Mesendoderm (in vitro differentiated cells): ENCODE results near the gene PLA2G4A.

Source experiments
- DNase-seq: peaks from one replicate; pipeline ENCODE4 v3.0.0; 2013
- H2AK5ac ChIP-seq: 2 replicates; pipeline ENCODE4 v1.6.1; 2013; ENCODE audit warnings: low read length, inconsistent platforms
- H2BK120ac ChIP-seq: 2 replicates; pipeline ENCODE4 v1.6.1; 2013; ENCODE audit warnings: low read depth, mild to moderate bottlenecking, low read length, moderate library complexity, mixed read lengths
- H2BK15ac ChIP-seq: replicated peaks from 2 replicates; pipeline ENCODE4 v1.6.1; 2013; ENCODE audit warnings: low read depth, mild to moderate bottlenecking, moderate library complexity
- H2BK5ac ChIP-seq: 2 replicates; pipeline ENCODE4 v1.6.1; 2013; ENCODE audit warnings: low read length, inconsistent platforms
- H3K18ac ChIP-seq: 2 replicates; pipeline ENCODE4 v1.6.1; 2013; ENCODE audit warnings: mild to moderate bottlenecking, low read length, mixed read lengths
- H3K23ac ChIP-seq: one replicate; pipeline ENCODE4 v1.6.1; 2013; ENCODE audit warnings: low read length
- H3K27ac ChIP-seq: 2 replicates; pipeline ENCODE4 v1.5.1; 2013; ENCODE audit warnings: low read depth, mild to moderate bottlenecking, inconsistent platforms, low read length, moderate library complexity
- H3K27me3 ChIP-seq: 2 replicates; pipeline ENCODE4 v1.6.1; 2013; ENCODE audit warnings: low read length, control low read depth, mild to moderate bottlenecking, inconsistent platforms; ENCODE audit not compliant: insufficient read depth, poor library complexity
- H3K36me3 ChIP-seq: 2 replicates; pipeline ENCODE4 v1.6.1; 2013; ENCODE audit warnings: low read length, inconsistent platforms; ENCODE audit not compliant: control insufficient read depth, insufficient read depth
- H3K4ac ChIP-seq: one replicate; pipeline ENCODE4 v1.6.1; 2013; ENCODE audit warnings: low read depth, mild to moderate bottlenecking, low read length, moderate library complexity
- H3K4me1 ChIP-seq: 2 replicates; pipeline ENCODE4 v1.6.1; 2013; ENCODE audit warnings: low read depth, low read length, inconsistent platforms; ENCODE audit not compliant: control insufficient read depth
- H3K4me2 ChIP-seq: 2 replicates; pipeline ENCODE4 v1.6.1; 2013; ENCODE audit warnings: low read length
- H3K4me3 ChIP-seq: 2 replicates; pipeline ENCODE4 v1.5.1; 2013; ENCODE audit warnings: mild to moderate bottlenecking, low read length
- H3K56ac ChIP-seq: one replicate; pipeline ENCODE4 v1.6.1; 2013; ENCODE audit warnings: low read length
- H3K79me1 ChIP-seq: 2 replicates; pipeline ENCODE4 v1.6.1; 2013; ENCODE audit warnings: low read length, inconsistent platforms
- H3K79me2 ChIP-seq: 2 replicates; pipeline ENCODE4 v1.6.1; 2013; ENCODE audit warnings: mild to moderate bottlenecking, low read length; ENCODE audit not compliant: control insufficient read depth, insufficient read depth
- H3K9ac ChIP-seq: 2 replicates; pipeline ENCODE4 v1.6.1; 2013; ENCODE audit warnings: low read length, inconsistent platforms
- H4K5ac ChIP-seq: one replicate; pipeline ENCODE4 v1.6.1; 2013; ENCODE audit warnings: low read length
- H4K8ac ChIP-seq: one replicate; pipeline ENCODE4 v1.6.1; 2013; ENCODE audit warnings: low read depth, mild to moderate bottlenecking, control low read depth, low read length, moderate library complexity
- WGBS: extraction: QIAGEN DNeasy Blood & Tissue Kit; methylation state at CpG from one replicate; pipeline ENCODE4 v1.1.7; 2013; ENCODE audit warnings: low lambda C conversion rate, missing lambda C conversion rate; ENCODE audit not compliant: insufficient coverage; ENCODE audit errors: extremely low coverage; 5-methylcytosine and 5-hydroxymethylcytosine counted together

PLA2G4A gene

GRCh38 chr1:186790101-186790500, 38.6 kb upstream of the PLA2G4A start:
- H3K4me3 ChIP-seq, result no peak overlapping the region
- no peak overlapping the region for H3K56ac ChIP-seq
- H3K27ac ChIP-seq, result no peak overlapping the region
- no peak overlapping the region for H3K4ac ChIP-seq
- no peak for DNase-seq
- no peak overlapping the region for H3K23ac ChIP-seq
- H4K5ac ChIP-seq, result no peak overlapping the region
- no peak overlapping the region for H3K9ac ChIP-seq
- no peak overlapping the region for H3K18ac ChIP-seq
- H3K4me2 ChIP-seq, result no peak overlapping the region
- no peaks in the 10 kb centered on the region for H3K4me1 ChIP-seq
- no peak overlapping the region for H4K8ac ChIP-seq
- H3K36me3 ChIP-seq, result no peaks in the 10 kb centered on the region
- no peaks in the 10 kb centered on the region for H3K79me2 ChIP-seq
- no peak overlapping the region for H2BK120ac ChIP-seq
- no peak overlapping the region for H2BK15ac ChIP-seq
- no peak overlapping the region for H2AK5ac ChIP-seq
- no peak overlapping the region for H2BK5ac ChIP-seq
- WGBS, result no CpG with 5 or more reads among the region's 1 CpG
- no peaks in the 10 kb centered on the region for H3K27me3 ChIP-seq
- no peaks in the 10 kb centered on the region for H3K79me1 ChIP-seq

- Histone ChIP-seq H3K79me2 (no peaks in the 10 kb centered on the region), H4K8ac (no peak overlapping the region), H2AK5ac (no peak overlapping the region), H3K9ac (no peak overlapping the region), H4K5ac (no peak overlapping the region), H3K4me1 (no peaks in the 10 kb centered on the region), H2BK15ac (no peak overlapping the region), H3K4ac (no peak overlapping the region), H3K4me2 (no peak overlapping the region), H3K4me3 (no peak overlapping the region), H3K56ac (no peak overlapping the region), H3K18ac (no peak overlapping the region), H3K27ac (no peak overlapping the region), H3K79me1 (no peaks in the 10 kb centered on the region), H3K36me3 (no peaks in the 10 kb centered on the region), H2BK120ac (no peak overlapping the region), H3K23ac (no peak overlapping the region), H2BK5ac (no peak overlapping the region), H3K27me3 (no peaks in the 10 kb centered on the region)
- no CpG with 5 or more reads among the region's 7 CpGs for WGBS
- no peak for DNase-seq
These were observed 35.7 kb upstream of the PLA2G4A start for GRCh38 chr1:186792870-186793581.

- no peak overlapping the region for H2BK5ac ChIP-seq
- H3K79me1 ChIP-seq, result no peaks in the 10 kb centered on the region
- H3K79me2 ChIP-seq, result no peaks in the 10 kb centered on the region
- H3K4me1 ChIP-seq, result no peaks in the 10 kb centered on the region
- H3K4ac ChIP-seq, result no peak overlapping the region
- no CpG with 5 or more reads among the region's 1 CpG for WGBS
- H3K9ac ChIP-seq, result no peak overlapping the region
- no peak overlapping the region for H3K56ac ChIP-seq
- H2AK5ac ChIP-seq, result no peak overlapping the region
- no peak for DNase-seq
- no peak overlapping the region for H2BK120ac ChIP-seq
- H3K4me2 ChIP-seq, result no peak overlapping the region
- H3K4me3 ChIP-seq, result no peak overlapping the region
- H3K27me3 ChIP-seq, result no peaks in the 10 kb centered on the region
- no peak overlapping the region for H3K27ac ChIP-seq
- H4K5ac ChIP-seq, result no peak overlapping the region
- H4K8ac ChIP-seq, result no peak overlapping the region
- H3K18ac ChIP-seq, result no peak overlapping the region
- H3K36me3 ChIP-seq, result no peaks in the 10 kb centered on the region
- H2BK15ac ChIP-seq, result no peak overlapping the region
- no peak overlapping the region for H3K23ac ChIP-seq
These were observed 35.2 kb upstream of the PLA2G4A start for GRCh38 chr1:186793582-186793927.

GRCh38 chr1:186798960-186799688, 29.6 kb upstream of the PLA2G4A start:
- WGBS, result no CpG with 5 or more reads among the region's 4 CpGs
- H3K23ac ChIP-seq, result no peak overlapping the region
- H4K5ac ChIP-seq, result no peak overlapping the region
- H3K56ac ChIP-seq, result no peak overlapping the region
- H3K36me3 ChIP-seq, result no peaks in the 10 kb centered on the region
- no peak overlapping the region for H3K4ac ChIP-seq
- H2BK15ac ChIP-seq, result no peak overlapping the region
- no peaks in the 10 kb centered on the region for H3K79me1 ChIP-seq
- H3K79me2 ChIP-seq, result no peaks in the 10 kb centered on the region
- no peak for DNase-seq
- H3K4me3 ChIP-seq, result no peak overlapping the region
- no peak overlapping the region for H3K9ac ChIP-seq
- no peak overlapping the region for H2BK5ac ChIP-seq
- H4K8ac ChIP-seq, result no peak overlapping the region
- H3K27me3 ChIP-seq, result no peaks in the 10 kb centered on the region
- no peak overlapping the region for H3K4me2 ChIP-seq
- no peak overlapping the region for H3K27ac ChIP-seq
- H2BK120ac ChIP-seq, result no peak overlapping the region
- H2AK5ac ChIP-seq, result no peak overlapping the region
- no peak overlapping the region for H3K18ac ChIP-seq
- no peaks in the 10 kb centered on the region for H3K4me1 ChIP-seq

DNA sequence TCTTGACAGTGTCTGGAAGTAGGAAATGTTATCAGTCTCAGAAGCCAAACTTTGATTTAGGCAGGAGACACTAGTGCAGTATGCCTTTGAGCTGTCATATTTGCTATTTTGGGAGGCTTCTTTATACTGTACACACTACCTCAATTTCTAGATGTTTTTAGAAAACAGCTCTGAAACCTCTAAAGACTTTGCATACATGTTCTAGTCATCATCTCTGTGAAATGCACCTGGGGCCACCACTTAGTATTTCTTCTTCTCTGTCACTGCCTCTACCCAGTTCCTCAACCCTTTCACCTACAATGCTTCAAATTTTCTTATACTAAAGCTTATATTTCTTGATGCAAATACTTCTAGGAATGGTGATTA, 29.1 kb upstream of the PLA2G4A start:
- Histone ChIP-seq H4K5ac (no peak overlapping the region), H3K79me1 (no peaks in the 10 kb centered on the region), H3K27me3 (no peaks in the 10 kb centered on the region), H3K27ac (no peak overlapping the region), H3K4ac (no peak overlapping the region), H3K56ac (no peak overlapping the region), H2BK120ac (no peak overlapping the region), H4K8ac (no peak overlapping the region), H3K18ac (no peak overlapping the region), H2BK5ac (no peak overlapping the region), H3K79me2 (no peaks in the 10 kb centered on the region), H3K9ac (no peak overlapping the region), H3K4me2 (no peak overlapping the region), H3K36me3 (no peaks in the 10 kb centered on the region), H3K23ac (no peak overlapping the region), H2AK5ac (no peak overlapping the region), H3K4me3 (no peak overlapping the region), H3K4me1 (no peaks in the 10 kb centered on the region), H2BK15ac (no peak overlapping the region)
- DNase-seq, result no peak

GRCh38 chr1:186802388-186802787, 26.4 kb upstream of the PLA2G4A start:
- no peak overlapping the region for H2BK5ac ChIP-seq
- no peak overlapping the region for H3K4ac ChIP-seq
- H3K79me2 ChIP-seq, result no peaks in the 10 kb centered on the region
- no peaks in the 10 kb centered on the region for H3K36me3 ChIP-seq
- H3K79me1 ChIP-seq, result no peaks in the 10 kb centered on the region
- H3K18ac ChIP-seq, result no peak overlapping the region
- no peak overlapping the region for H2AK5ac ChIP-seq
- no peaks in the 10 kb centered on the region for H3K4me1 ChIP-seq
- no CpG with 5 or more reads among the region's 1 CpG for WGBS
- H3K23ac ChIP-seq, result no peak overlapping the region
- no peak overlapping the region for H3K9ac ChIP-seq
- no peak overlapping the region for H3K27ac ChIP-seq
- H4K8ac ChIP-seq, result no peak overlapping the region
- no peak overlapping the region for H4K5ac ChIP-seq
- H3K4me2 ChIP-seq, result no peak overlapping the region
- no peaks in the 10 kb centered on the region for H3K27me3 ChIP-seq
- H2BK120ac ChIP-seq, result no peak overlapping the region
- DNase-seq, result no peak
- no peak overlapping the region for H3K4me3 ChIP-seq
- no peak overlapping the region for H3K56ac ChIP-seq
- H2BK15ac ChIP-seq, result no peak overlapping the region
